GM12801 (cell line): ENCODE results near the gene LANCL3.

Experiments used
- CTCF ChIP-seq: IDR thresholded peaks from one replicate; pipeline ENCODE4 v1.5.1; 2011; ENCODE audit warnings: control low read depth; ENCODE audit not compliant: insufficient read length; ENCODE audit errors: extremely low read depth

Gene LANCL3

DNA sequence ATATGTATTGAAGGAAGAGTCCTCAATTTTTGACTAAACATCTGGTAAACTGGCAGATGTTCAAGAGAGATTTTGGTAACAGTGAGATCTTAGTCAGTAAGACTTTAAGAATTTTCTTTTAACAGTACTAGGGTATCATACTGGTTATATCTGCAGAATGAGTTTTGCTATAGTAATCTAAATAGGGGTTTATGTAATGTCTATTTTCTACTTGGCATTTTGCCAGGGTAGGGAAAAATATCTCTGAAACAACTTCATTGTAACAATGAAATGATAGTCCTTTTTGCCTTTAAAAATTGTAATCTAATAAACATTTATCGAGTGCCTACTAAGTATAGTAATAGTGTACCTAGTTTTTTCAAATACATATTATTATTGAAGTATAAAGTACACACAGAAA is 146.2 kb downstream of the LANCL3 start:
- no peak for TF ChIP-seq CTCF

DNA sequence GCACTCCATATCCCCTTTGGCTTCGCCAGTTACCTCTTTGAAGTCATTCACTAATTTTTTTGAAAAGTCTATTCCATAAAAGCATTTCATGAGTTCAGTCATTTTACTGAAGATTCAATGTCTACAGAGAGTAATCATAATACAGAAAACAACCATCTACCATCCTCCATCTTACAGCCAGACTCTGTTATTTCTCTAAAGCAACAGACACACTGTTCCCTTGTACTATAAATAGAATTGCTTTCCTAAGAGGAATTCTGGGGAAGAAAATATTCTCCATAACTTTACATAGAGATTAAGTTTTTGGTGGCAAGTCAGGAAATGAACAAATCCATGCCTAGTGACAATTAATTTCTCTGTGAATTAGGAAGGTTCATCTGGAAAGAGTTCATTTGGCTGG is 151.1 kb downstream of the LANCL3 start:
- no peak for TF ChIP-seq CTCF

DNA sequence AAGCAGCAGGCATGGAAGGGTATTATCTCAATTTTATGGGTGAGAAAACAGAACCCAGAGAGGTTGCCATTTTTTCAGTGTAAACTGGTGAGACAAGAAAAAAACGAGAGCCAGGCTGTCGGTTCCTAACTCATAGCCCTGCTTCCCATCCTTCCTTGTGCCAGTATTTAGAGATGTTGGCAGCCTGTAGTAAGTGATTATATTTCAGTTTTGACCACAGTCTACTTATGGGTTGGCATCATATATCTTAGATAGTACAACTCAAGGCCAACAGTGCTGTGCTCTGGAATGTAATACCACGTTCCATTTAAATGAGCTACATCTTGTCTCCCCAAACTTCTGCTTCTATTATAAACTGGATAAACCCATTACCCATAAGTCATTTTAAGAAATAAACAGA is 154.9 kb downstream of the LANCL3 start:
- TF ChIP-seq CTCF = no peak
